Hindlimb muscle (tissue), 1 donor: ENCODE measurements around the gene MSANTD2. TPM values are rescaled to one million over a fixed set of nuclear protein-coding genes. Genes with fewer than 3 reads are reported as not detected.

Experiments
- DNase-seq: peaks from one replicate; pipeline ENCODE4 v3.0.0-alpha.2; 2013
- polyA plus RNA-seq: library from polyadenylated mRNA; unstranded; fragments of 120-200 nt; gene quantifications from one replicate; pipeline ENCODE4 v1.2.1, GENCODE V29; 2013; ENCODE audit not compliant: insufficient read length

MSANTD2 gene
- polyA plus RNA-seq, 1 donor = 15.9 TPM

DNA sequence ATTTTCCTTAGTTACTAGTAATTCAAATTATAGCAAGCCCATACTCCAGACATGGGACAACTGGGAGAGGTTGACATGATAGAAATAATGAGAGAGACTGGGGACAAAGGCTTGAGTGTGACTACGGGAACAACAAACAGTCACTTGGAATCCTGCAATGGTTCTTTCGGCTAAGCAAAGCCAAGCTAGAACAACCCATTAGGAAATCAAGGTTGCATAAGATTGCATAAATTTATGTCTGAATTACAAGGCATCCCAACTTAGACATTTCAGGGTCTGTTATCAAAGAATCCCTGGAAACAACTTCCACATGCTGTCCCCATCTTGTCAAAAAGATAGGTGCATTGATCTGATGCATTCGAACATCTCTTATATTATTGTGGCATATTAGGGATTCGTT is 70.6 kb downstream of the MSANTD2 start:
- no peak for DNase-seq

DNA sequence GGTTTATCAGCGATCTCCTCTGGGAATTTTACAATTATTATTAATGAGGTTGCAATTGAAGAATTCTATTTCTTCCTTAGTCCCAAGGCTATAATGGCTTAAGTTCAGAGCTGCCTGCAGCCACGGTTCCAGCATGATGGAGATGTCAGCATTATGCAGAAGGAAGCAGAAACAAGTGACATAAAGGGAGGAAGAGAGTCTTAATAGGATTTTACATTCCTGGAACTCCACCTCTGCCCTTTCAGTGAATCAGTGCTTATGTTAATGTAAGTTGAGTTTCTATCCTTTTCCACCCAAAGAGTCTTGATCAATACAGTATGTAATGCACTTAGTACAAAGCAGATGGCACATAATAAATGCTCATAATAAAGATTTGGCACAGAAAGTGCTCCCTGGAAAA is 72.1 kb downstream of the MSANTD2 start:
- DNase-seq = no peak

DNA sequence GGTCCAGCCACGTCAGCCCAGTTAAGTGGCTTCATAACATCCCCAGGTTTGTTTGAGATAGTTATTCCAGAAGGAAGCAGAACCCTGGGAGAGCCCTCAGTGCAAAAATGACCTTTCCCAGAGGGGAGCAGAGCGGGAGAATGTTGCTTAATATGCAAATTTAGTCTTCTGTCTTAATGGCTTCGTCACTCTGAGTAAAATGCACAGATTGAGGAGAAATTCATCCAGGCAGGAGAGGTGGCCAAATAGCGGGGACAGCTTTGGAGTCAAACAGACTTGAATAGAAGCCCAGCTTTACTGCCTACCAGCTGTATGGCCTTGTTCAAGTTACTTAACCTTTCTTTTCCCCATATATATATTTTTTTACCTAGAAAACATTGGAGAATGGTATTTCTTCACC is 72.7 kb downstream of the MSANTD2 start:
- no peak for DNase-seq

DNA sequence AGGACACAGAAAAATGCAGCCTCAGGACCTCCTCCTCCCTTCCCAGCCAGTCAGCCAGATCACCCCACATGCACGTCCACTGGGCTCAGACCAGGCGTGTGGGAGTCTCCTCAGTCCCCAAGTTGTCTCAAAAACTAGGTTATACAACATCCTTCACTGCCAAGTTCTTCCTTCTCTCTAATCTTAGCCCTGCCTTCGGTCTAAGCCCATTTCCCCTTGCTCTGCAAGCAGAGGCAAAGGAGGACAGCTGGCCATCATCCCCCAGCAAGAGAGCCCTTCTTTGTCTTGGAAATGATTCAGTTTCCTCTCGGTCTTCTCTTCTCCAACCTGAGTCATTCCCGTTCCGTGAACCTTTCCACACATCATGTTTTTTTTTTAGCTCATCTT is 74.5 kb downstream of the MSANTD2 start:
- DNase-seq = no peak

DNA sequence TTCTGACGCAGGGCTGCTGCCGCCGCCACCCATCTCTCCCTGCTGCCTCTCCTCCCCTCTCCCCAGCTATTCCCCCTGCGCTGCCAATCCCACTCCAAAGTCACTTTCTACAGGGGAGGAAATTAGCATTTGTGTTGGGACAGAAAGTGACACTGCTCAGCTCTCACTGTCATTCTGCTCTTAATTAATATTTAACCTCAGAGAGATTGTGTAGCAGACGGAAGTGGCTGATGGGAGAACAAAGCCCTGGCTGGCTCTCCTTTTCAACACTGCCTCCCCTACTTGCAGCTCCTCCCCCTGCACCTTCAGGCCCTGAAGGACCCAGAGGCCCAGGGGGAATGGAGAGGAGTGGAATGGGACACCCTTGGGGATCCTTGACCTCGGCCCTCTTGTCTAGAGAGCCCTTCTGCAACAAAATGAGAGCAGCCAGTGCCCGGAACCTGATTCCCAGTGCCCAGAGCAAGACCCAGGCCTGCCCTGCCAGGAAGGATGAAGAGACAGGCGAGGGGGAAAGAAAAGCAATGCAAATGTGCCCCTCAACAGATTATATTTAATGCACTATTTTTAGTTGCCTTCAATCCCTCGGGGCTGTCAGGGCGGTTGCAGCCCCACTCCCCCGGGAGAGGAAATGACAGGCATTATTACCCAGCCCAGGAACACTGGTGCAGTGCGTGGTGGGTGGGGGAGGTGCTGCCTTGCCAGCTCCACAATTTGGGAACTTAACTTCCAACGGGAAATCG is 75.1 kb downstream of the MSANTD2 start:
- DNase-seq = no peak

DNA sequence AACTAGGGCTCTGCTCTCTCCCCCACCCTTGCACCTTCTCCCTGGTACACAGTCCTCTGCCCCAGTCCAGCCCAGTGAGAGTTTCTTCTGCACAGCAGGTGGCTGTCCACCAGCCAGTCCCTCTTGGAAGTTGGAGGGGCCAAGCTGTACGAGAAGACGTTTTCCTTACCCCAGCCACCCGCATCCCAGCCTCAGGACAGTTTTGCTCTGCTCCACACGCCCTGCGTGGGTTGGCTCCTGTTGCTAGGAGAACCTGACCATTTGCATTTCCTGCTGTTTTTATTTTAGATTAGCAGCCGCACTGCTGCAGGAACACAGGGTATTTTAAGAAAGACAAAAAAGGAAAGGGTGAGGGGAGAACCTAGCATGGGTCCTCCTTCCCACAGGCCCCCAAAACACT is 78.0 kb downstream of the MSANTD2 start:
- DNase-seq = no peak

DNA sequence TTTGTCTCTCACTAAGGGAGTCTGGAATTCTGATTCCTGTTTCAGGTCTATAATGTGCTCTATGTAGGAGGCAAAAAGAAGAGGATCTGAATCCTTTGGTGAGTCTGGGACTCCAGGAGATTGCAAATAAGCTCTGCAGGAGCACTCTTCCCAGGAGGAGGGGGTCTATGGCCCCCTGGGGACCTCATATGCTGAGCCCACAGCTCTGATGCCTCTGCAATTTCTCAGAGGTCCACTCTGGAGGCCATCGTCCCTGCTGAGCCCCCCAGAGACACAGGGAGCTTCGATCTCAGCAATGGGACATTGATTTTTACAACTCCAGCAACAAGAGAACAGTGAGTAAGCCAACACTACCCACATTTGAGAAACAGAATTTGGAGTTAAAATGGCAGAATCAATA is 80.7 kb downstream of the MSANTD2 start:
- no peak for DNase-seq

DNA sequence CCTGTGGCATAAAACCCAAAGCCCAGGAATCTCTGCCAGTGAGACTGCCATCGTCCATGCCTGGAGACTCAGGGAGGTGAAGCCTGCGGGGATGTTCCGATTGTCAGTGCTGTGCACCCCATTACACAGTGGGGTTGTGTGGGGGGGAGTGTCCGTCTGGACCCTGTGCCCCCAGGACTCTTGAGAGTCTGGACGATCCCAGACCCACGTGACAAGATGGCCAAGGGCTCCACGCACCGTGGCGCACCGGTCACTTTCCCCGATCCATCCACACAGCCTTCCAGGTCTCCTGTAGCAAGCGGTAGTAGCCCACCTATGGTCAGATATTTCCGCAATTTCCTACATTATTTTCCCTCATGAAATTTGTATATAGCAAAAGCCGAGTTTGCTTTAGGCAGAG is 81.4 kb downstream of the MSANTD2 start:
- DNase-seq = no peak

DNA sequence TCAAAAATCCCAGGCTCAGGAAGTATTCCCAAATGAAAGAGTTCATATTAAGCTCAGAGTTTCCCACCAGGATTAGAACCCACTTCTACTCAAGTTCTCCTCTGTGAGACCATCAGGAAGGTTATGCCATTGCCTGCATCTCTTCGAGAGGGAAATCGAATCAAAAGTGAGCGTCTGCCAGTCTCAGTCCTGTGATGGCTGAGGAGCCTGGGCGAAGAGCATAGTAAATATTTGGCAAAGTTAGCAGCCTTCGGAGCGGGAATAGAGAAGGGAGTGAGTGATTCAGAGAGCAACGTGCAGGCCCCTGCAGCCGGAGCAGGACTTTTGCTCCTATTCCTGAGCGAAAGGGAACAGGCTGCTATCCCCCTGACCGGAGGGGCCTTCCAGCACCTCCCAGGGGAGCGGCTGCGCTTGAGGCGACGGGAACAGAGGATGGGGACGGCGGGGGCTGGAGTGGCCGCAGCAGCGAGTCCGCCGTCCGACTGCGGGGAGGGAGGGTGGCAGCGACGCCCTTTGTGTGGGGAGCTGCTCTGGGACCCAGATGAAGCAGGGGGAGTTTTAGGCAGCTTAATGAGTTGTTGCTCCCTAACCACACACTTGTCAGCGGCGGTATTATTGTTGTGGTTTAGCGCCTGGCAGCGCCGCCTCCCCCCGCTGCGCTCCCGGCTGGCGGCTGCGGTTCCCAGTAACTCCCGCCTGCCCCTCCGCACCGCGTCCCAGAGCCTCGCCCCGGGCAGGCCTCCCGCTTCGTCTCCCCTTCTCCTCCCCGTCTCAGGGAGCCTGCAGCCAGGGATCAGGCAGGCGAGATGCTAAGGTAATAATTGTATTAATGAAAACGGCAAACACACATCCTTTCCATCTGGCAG is 82.2 kb downstream of the MSANTD2 start:
- peak; percentile 20 for DNase-seq

DNA sequence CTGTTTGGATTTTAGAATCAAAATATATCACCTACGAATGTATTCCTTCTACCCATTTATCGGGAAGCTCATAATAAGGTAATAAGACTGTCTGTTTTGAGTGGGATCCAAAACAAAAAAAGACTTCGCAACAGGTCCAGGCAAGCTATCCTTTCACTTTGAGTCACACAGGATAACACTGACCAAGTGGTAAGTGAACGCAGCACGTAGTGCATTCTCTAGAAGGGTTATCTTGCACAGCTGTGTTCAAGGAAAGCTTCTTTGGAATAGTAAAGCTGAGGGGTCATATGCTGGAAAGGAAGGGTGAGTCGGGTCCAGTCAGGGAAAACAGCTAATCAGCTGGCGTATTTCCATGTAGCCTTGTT is 82.8 kb downstream of the MSANTD2 start:
- no peak for DNase-seq

DNA sequence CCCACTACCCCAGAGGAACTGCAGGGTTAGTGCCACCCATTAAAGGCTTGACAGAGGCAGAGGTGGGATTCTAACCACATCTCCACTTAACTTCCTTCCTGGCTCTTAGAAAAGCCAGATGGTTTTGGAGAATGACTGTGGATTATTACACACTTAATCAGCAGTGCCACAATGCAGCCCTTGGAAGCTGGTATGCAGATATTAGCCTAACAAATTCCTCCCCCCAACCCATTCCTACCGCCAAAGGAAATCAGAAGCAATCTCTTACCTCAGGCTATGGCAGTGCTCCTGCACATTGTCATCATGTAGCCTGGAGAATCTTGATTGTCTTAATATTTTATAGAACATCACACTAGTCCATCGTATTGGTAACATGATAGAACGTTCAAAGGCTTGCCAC is 83.6 kb downstream of the MSANTD2 start:
- DNase-seq = no peak

Other genes starting within 250 kb of the MSANTD2 start
- gene OR8A1, start 230.4 kb downstream of the MSANTD2 start, polyA plus RNA-seq = 0.37 TPM
- not detected for gene PANX3, start 189.0 kb downstream of the MSANTD2 start, polyA plus RNA-seq
- gene TBRG1, start 177.5 kb downstream of the MSANTD2 start, polyA plus RNA-seq = 23.1 TPM
- 8.9 TPM for gene SIAE, start 126.7 kb downstream of the MSANTD2 start, polyA plus RNA-seq
- gene SPA17, start 126.5 kb downstream of the MSANTD2 start, polyA plus RNA-seq = 2.1 TPM
- gene NRGN, start 60.5 kb downstream of the MSANTD2 start, polyA plus RNA-seq = 5.3 TPM
- gene VSIG2, start 48.2 kb downstream of the MSANTD2 start, polyA plus RNA-seq = 1.0 TPM
- 65.1 TPM for gene ESAM, start 38.1 kb downstream of the MSANTD2 start, polyA plus RNA-seq
- 31.8 TPM for gene ROBO3, start 65.0 kb upstream of the MSANTD2 start, polyA plus RNA-seq
- gene ROBO4, start 97.5 kb upstream of the MSANTD2 start, polyA plus RNA-seq = 43.3 TPM
- gene HEPN1, start 118.8 kb upstream of the MSANTD2 start, polyA plus RNA-seq = 0.26 TPM
- gene HEPACAM, start 135.6 kb upstream of the MSANTD2 start, polyA plus RNA-seq = 0.22 TPM
- 2.7 TPM for gene CCDC15, start 153.8 kb upstream of the MSANTD2 start, polyA plus RNA-seq